HL-60 (cell line): Measurements from ENCODE around the gene MTMR3.

Source experiments
- DNase-seq, 2 experiments: peaks; one replicate each; pipeline ENCODE4 v3.0.0-alpha.2; 2010 to 2020; ENCODE audit warnings: low read depth in 1 of 2, low spot score in 1 of 2
- H3K27ac ChIP-seq: fragments of 250-450 bp; sonication (Bioruptor Pico); replicated peaks from 2 replicates; pipeline ENCODE4 v1.5.1; 2020; ENCODE audit warnings: mild to moderate bottlenecking, moderate library complexity
- H3K27me3 ChIP-seq: fragments of 250-450 bp; sonication (Bioruptor Pico); 2 replicates; pipeline ENCODE4 v1.5.1; 2021; ENCODE audit warnings: mild to moderate bottlenecking, moderate library complexity; ENCODE audit not compliant: insufficient read depth, poor library complexity, severe bottlenecking
- H3K4me3 ChIP-seq: replicated peaks from 2 replicates; pipeline ENCODE4 v1.5.1; 2011; ENCODE audit warnings: mild to moderate bottlenecking, control low read depth, low read length; ENCODE audit not compliant: insufficient read depth
- CTCF ChIP-seq: IDR thresholded peaks from one replicate; pipeline ENCODE4 v1.5.1; 2011; ENCODE audit warnings: low read length, control low read depth, inconsistent platforms; ENCODE audit not compliant: insufficient read depth
- GABPA ChIP-seq: IDR thresholded peaks from 2 replicates; pipeline ENCODE4 v1.6.1; 2012; ENCODE audit warnings: low read depth
- POLR2AphosphoS5 ChIP-seq: IDR thresholded peaks from 2 replicates; pipeline ENCODE4 v1.6.1; 2012; ENCODE audit warnings: low read depth
- REST ChIP-seq: IDR thresholded peaks from 2 replicates; pipeline ENCODE4 v1.6.1; 2012; ENCODE audit warnings: low read depth; ENCODE audit not compliant: insufficient replicate concordance
- SPI1 ChIP-seq: IDR thresholded peaks from 2 replicates; pipeline ENCODE4 v1.6.1; 2012; ENCODE audit warnings: low read depth, mild to moderate bottlenecking, borderline replicate concordance

Gene MTMR3

GRCh38 chr22:30015229-30015797 is 132.3 kb downstream of the MTMR3 start:
- TF ChIP-seq POLR2AphosphoS5, result no peak
- no peak for TF ChIP-seq REST
- TF ChIP-seq GABPA, result no peak
- no peak for TF ChIP-seq CTCF
- TF ChIP-seq SPI1, result no peak
- no peak overlapping the region for H3K27ac ChIP-seq
- DNase-seq, result no peak
- H3K4me3 ChIP-seq, result no peak overlapping the region
- H3K27me3 ChIP-seq, result no peaks in the 10 kb centered on the region

- Histone ChIP-seq H3K4me3 (no peak overlapping the region), H3K27me3 (no peaks in the 10 kb centered on the region), H3K27ac (no peak overlapping the region)
- TF ChIP-seq POLR2AphosphoS5, result no peak
- DNase-seq, result no peak
Measured at GRCh38 chr22:30015846-30016245, 132.9 kb downstream of the MTMR3 start.

GRCh38 chr22:30016596-30016995 is 133.6 kb downstream of the MTMR3 start:
- TF ChIP-seq POLR2AphosphoS5 (no peak), GABPA (no peak), SPI1 (no peak), CTCF (no peak), REST (no peak)
- H3K27ac ChIP-seq, result no peak overlapping the region
- H3K27me3 ChIP-seq, result no peaks in the 10 kb centered on the region
- no peak for DNase-seq
- H3K4me3 ChIP-seq, result no peak overlapping the region

GRCh38 chr22:30017375-30018223 is 134.6 kb downstream of the MTMR3 start:
- Histone ChIP-seq H3K27ac (no peak overlapping the region), H3K4me3 (no peak overlapping the region), H3K27me3 (no peaks in the 10 kb centered on the region)
- no peak for TF ChIP-seq CTCF
- TF ChIP-seq GABPA, result no peak
- TF ChIP-seq REST, result no peak
- TF ChIP-seq POLR2AphosphoS5, result no peak
- no peak for TF ChIP-seq SPI1
- DNase-seq, result no peak
